Neural cell (in vitro differentiated cells): ENCODE results near the gene NMNAT3. TPM values are rescaled to one million over a fixed set of nuclear protein-coding genes. Genes with fewer than 3 reads are reported as not detected.

ENCODE experiments used
- H2AFZ ChIP-seq: fragments of 200-600, 300-800 bp; sonication (generic), shearing (Covaris generic); 2 replicates; pipeline ENCODE4 v1.6.0; 2014; ENCODE audit warnings: low read depth, mild to moderate bottlenecking, antibody characterized with exemption, low read length, moderate library complexity
- H3F3A ChIP-seq: fragments of 200-600 bp; shearing (Covaris generic); 2 replicates; pipeline ENCODE4 v1.6.1; 2016; ENCODE audit warnings: mild to moderate bottlenecking, moderate library complexity, mixed read lengths, antibody characterized with exemption, low read length; ENCODE audit not compliant: insufficient read depth, poor library complexity, severe bottlenecking
- H3K27ac ChIP-seq: fragments of 200-600, 300-800 bp; sonication (generic), shearing (Covaris generic); 2 replicates; pipeline ENCODE4 v1.5.1; 2014; ENCODE audit warnings: mild to moderate bottlenecking, low read length, moderate library complexity
- H3K27me3 ChIP-seq: fragments of 300-800, 200-600 bp; sonication (generic), shearing (Covaris generic); 2 replicates; pipeline ENCODE4 v1.6.0; 2014; ENCODE audit warnings: mild to moderate bottlenecking, low read depth, low read length, moderate library complexity; ENCODE audit not compliant: insufficient read depth
- H3K36me3 ChIP-seq: fragments of 300-800, 200-600 bp; sonication (generic), shearing (Covaris generic); 2 replicates; pipeline ENCODE4 v1.5.1; 2014; ENCODE audit warnings: mild to moderate bottlenecking, antibody characterized with exemption, low read length, moderate library complexity; ENCODE audit not compliant: insufficient read depth
- H3K4me2 ChIP-seq: fragments of 300-800, 200-600 bp; sonication (generic), shearing (Covaris generic); 2 replicates; pipeline ENCODE4 v1.6.0; 2014; ENCODE audit warnings: mild to moderate bottlenecking, low read length
- H3K4me3 ChIP-seq: fragments of 300-800, 200-600 bp; sonication (generic), shearing (Covaris generic); 2 replicates; pipeline ENCODE4 v1.5.1; 2014; ENCODE audit warnings: mild to moderate bottlenecking, low read length, moderate library complexity
- H3K79me2 ChIP-seq: fragments of 200-600 bp; shearing (Covaris generic); replicated peaks from 2 replicates; pipeline ENCODE4 v1.6.0; 2014; ENCODE audit warnings: mild to moderate bottlenecking, low read length, moderate library complexity; ENCODE audit not compliant: insufficient read depth
- H3K9ac ChIP-seq: fragments of 300-800, 200-600 bp; sonication (generic), shearing (Covaris generic); 2 replicates; pipeline ENCODE4 v1.6.1; 2016; ENCODE audit warnings: mild to moderate bottlenecking, low read length, mixed read lengths
- H3K9me2 ChIP-seq: fragments of 200-600 bp; shearing (Covaris generic); 2 replicates; pipeline ENCODE4 v1.6.1; 2016; ENCODE audit warnings: mild to moderate bottlenecking, low read length, mixed read lengths; ENCODE audit not compliant: insufficient read depth
- H3K9me3 ChIP-seq: fragments of 200-600, 300-800 bp; sonication (generic), shearing (Covaris generic); 2 replicates; pipeline ENCODE4 v1.6.1; 2016; ENCODE audit warnings: mild to moderate bottlenecking, mixed run types, low read length, moderate library complexity, mixed read lengths
- H4K20me1 ChIP-seq: fragments of 200-600 bp; shearing (Covaris generic); 2 replicates; pipeline ENCODE4 v1.6.1; 2016; ENCODE audit warnings: mild to moderate bottlenecking, mixed run types; ENCODE audit not compliant: insufficient read depth
- EP300 ChIP-seq: fragments of 450-650 bp; conservative IDR thresholded peaks from 2 replicates; pipeline ENCODE4 v1.6.1; 2014; ENCODE audit warnings: antibody characterized with exemption, mild to moderate bottlenecking, moderate library complexity; ENCODE audit not compliant: poor library complexity, severe bottlenecking
- EZH2 ChIP-seq: fragments of 200-600, 300-800 bp; shearing (Covaris generic), sonication (generic); IDR thresholded peaks from 2 replicates; pipeline ENCODE4 v1.6.1; 2014; ENCODE audit warnings: antibody characterized with exemption, low read length, borderline replicate concordance, mild to moderate bottlenecking; ENCODE audit not compliant: insufficient read depth, poor library complexity, severe bottlenecking
- MXI1 ChIP-seq: fragments of 450-650 bp; conservative IDR thresholded peaks from 2 replicates; pipeline ENCODE4 v1.6.1; 2014; ENCODE audit warnings: antibody characterized with exemption, mild to moderate bottlenecking; ENCODE audit not compliant: poor library complexity, severe bottlenecking
- POLR2AphosphoS5 ChIP-seq: IDR thresholded peaks from 2 replicates; pipeline ENCODE4 v1.6.1; 2012
- RAD21 ChIP-seq: fragments of 450-650 bp; conservative IDR thresholded peaks from 2 replicates; pipeline ENCODE4 v1.6.1; 2014; ENCODE audit warnings: antibody characterized with exemption, mild to moderate bottlenecking, moderate library complexity
- SMC3 ChIP-seq: fragments of 450-650 bp; conservative IDR thresholded peaks from 2 replicates; pipeline ENCODE4 v1.6.1; 2014; ENCODE audit warnings: antibody characterized with exemption, mild to moderate bottlenecking, moderate library complexity; ENCODE audit not compliant: poor library complexity
- TAF1 ChIP-seq: IDR thresholded peaks from 2 replicates; pipeline ENCODE4 v1.6.1; 2012; ENCODE audit warnings: low read depth
- polyA plus RNA-seq: library from polyadenylated mRNA; depleted of rRNA; stranded (reverse); fragments of >200 nt; gene quantifications from 2 replicates; pipeline ENCODE4 v1.2.3, GENCODE V29; 2014
- TF ChIP-seq, protein P1 (sequence below): fragments of 450-650 bp; IDR thresholded peaks from 2 replicates; pipeline ENCODE4 v1.5.1; 2014; ENCODE audit warnings: antibody characterized with exemption, mild to moderate bottlenecking, moderate library complexity; ENCODE audit not compliant: poor library complexity, severe bottlenecking
- TF ChIP-seq, protein P2 (sequence below): IDR thresholded peaks from 2 replicates; pipeline ENCODE4 v1.6.1; 2012; ENCODE audit warnings: borderline replicate concordance

NMNAT3 gene
- polyA plus RNA-seq, 1 donor from 2014 or later: 2.3 TPM

DNA sequence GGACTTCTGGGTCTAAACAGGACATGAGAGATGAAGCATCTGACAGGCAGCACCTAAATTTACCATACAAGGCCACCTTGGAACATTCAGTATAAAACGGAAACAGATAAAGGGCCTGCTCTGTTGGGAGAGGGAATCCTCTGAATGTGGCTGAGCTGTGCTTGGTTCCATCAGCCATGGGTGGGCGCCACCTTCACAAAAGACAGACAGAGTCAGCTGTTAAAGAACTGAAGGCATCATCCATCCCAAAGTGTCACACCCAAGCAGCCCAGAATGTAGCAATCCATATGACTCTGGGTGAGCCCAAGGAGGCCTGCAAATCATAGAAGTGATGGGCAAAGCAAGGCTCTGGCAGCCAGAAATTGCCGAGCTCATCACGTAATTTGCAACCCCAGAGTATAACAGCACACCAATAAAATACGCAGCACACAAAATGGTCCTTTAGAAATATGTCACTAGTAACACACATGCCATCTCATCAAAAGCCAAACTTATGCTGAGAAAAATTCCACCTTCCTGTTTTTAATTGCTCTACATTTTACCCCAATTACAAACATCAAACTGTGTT, 113.4 kb downstream of the NMNAT3 start:
- Histone ChIP-seq H3K79me2 (no peaks in the 10 kb centered on the region), H3F3A (no peaks in the 10 kb centered on the region), H3K27ac (no peak overlapping the region), H3K9me2 (no peaks in the 10 kb centered on the region), H4K20me1 (no peaks in the 10 kb centered on the region), H3K9me3 (no peaks in the 10 kb centered on the region), H3K9ac (no peak overlapping the region), H3K4me3 (no peak overlapping the region), H3K27me3 (no peaks in the 10 kb centered on the region), H3K36me3 (no peaks in the 10 kb centered on the region), H2AFZ (no peak overlapping the region), H3K4me2 (no peak overlapping the region)
- TF ChIP-seq, protein P1, sequence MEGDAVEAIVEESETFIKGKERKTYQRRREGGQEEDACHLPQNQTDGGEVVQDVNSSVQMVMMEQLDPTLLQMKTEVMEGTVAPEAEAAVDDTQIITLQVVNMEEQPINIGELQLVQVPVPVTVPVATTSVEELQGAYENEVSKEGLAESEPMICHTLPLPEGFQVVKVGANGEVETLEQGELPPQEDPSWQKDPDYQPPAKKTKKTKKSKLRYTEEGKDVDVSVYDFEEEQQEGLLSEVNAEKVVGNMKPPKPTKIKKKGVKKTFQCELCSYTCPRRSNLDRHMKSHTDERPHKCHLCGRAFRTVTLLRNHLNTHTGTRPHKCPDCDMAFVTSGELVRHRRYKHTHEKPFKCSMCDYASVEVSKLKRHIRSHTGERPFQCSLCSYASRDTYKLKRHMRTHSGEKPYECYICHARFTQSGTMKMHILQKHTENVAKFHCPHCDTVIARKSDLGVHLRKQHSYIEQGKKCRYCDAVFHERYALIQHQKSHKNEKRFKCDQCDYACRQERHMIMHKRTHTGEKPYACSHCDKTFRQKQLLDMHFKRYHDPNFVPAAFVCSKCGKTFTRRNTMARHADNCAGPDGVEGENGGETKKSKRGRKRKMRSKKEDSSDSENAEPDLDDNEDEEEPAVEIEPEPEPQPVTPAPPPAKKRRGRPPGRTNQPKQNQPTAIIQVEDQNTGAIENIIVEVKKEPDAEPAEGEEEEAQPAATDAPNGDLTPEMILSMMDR: peak; percentile 52
- peak; percentile 46 for TF ChIP-seq RAD21
- TF ChIP-seq MXI1: no peak
- TF ChIP-seq EZH2: no peak
- no peak for TF ChIP-seq TAF1
- no peak for TF ChIP-seq EP300
- no peak for TF ChIP-seq POLR2AphosphoS5
- TF ChIP-seq SMC3: peak; percentile 29
- TF ChIP-seq, protein P2, sequence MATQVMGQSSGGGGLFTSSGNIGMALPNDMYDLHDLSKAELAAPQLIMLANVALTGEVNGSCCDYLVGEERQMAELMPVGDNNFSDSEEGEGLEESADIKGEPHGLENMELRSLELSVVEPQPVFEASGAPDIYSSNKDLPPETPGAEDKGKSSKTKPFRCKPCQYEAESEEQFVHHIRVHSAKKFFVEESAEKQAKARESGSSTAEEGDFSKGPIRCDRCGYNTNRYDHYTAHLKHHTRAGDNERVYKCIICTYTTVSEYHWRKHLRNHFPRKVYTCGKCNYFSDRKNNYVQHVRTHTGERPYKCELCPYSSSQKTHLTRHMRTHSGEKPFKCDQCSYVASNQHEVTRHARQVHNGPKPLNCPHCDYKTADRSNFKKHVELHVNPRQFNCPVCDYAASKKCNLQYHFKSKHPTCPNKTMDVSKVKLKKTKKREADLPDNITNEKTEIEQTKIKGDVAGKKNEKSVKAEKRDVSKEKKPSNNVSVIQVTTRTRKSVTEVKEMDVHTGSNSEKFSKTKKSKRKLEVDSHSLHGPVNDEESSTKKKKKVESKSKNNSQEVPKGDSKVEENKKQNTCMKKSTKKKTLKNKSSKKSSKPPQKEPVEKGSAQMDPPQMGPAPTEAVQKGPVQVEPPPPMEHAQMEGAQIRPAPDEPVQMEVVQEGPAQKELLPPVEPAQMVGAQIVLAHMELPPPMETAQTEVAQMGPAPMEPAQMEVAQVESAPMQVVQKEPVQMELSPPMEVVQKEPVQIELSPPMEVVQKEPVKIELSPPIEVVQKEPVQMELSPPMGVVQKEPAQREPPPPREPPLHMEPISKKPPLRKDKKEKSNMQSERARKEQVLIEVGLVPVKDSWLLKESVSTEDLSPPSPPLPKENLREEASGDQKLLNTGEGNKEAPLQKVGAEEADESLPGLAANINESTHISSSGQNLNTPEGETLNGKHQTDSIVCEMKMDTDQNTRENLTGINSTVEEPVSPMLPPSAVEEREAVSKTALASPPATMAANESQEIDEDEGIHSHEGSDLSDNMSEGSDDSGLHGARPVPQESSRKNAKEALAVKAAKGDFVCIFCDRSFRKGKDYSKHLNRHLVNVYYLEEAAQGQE: no peak

DNA sequence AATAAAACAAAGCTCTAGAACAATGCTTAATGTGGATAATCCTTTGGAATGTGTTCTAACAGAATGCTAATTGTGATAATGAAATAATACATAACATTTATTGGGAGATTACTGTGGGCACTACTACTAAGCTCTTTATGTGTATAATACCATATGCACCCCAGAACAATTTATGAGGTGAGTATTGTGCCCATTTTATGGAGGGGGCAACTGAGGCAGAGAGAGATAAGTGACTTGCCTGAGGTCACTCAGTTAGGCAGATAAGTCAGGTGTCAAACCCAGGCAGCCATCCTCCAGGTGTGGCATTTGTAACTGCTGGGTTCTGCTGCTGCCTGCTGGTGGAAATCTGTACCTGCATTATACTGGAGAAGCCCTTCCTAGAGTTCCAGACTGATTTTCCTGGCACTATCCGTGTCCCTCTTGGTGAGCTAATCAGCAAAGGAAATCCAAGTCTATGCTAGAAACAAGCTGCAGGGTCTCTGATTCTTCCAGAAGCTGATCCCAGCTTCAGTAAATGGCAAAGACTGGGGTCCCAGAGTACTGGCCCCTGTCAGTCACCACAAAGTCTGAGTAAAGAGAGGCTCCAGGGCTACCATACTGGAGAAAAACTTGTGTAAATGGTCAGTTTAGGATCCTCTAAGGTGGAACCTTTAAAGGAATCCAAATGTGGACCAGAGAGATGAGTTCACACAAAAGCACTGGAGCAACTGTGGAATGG, 115.7 kb downstream of the NMNAT3 start:
- no peaks in the 10 kb centered on the region for H4K20me1 ChIP-seq
- H3K4me3 ChIP-seq: no peak overlapping the region
- no peaks in the 10 kb centered on the region for H3K9me3 ChIP-seq
- no peak overlapping the region for H3K27ac ChIP-seq
- H3K9me2 ChIP-seq: no peaks in the 10 kb centered on the region
- TF ChIP-seq, protein P1: no peak
- TF ChIP-seq MXI1 (no peak), EP300 (no peak), SMC3 (no peak), POLR2AphosphoS5 (no peak), EZH2 (no peak), RAD21 (no peak), TAF1 (no peak)
- TF ChIP-seq, protein P2: no peak
- H3K9ac ChIP-seq: no peak overlapping the region
- H2AFZ ChIP-seq: no peak overlapping the region
- H3K79me2 ChIP-seq: no peaks in the 10 kb centered on the region
- no peak overlapping the region for H3K4me2 ChIP-seq
- no peaks in the 10 kb centered on the region for H3F3A ChIP-seq
- no peaks in the 10 kb centered on the region for H3K27me3 ChIP-seq
- H3K36me3 ChIP-seq: no peaks in the 10 kb centered on the region
